ENCODE data around the gene WNK1. TPM values are rescaled to one million over a fixed set of nuclear protein-coding genes. Genes with fewer than 3 reads are reported as not detected.
A peak's percentile ranks its signal among the peaks of the same experiment; 100 is the strongest.
"Not testable (repeated sequence)": the region's sequence is repeated elsewhere in the genome, so short reads cannot be mapped to it uniquely, and the experiment has no call there.

Gene WNK1
- total RNA-seq, 2 donors from 2014 or later, result 110 to 145 TPM

- Mint-ChIP-seq H3K9me3 (no peaks in the 10 kb centered on the region), H3K27ac (peak overlapping the region; percentile 69 to 86), H3K36me3 (peaks cover 0 to 37% of the 10 kb centered on the region in 2 donors)
- no peak for ATAC-seq
- no peak for DNase-seq (ENCODE audit: low spot score in 2 of 2)
These were observed 168.3 kb downstream of the WNK1 start for GRCh38 chr12:920676-921075.

GRCh38 chr12:922285-922684 is 169.9 kb downstream of the WNK1 start:
- H3K36me3 Mint-ChIP-seq, result peaks cover 0 to 29% of the 10 kb centered on the region in 2 donors
- H3K27ac Mint-ChIP-seq, result no peak overlapping the region
- ATAC-seq (no peak), DNase-seq (ENCODE audit: low spot score in 2 of 2) (no peak)
- H3K9me3 Mint-ChIP-seq, result no peaks in the 10 kb centered on the region

GRCh38 chr12:926641-927040 is 174.3 kb downstream of the WNK1 start:
- H3K27ac Mint-ChIP-seq, result peak overlapping the region in 1 of 2 donors; percentile 16
- no peak for ATAC-seq
- no peak for DNase-seq (ENCODE audit: low spot score in 2 of 2)
- H3K36me3 Mint-ChIP-seq, result peaks cover 0 to 16% of the 10 kb centered on the region in 2 donors
- no peaks in the 10 kb centered on the region for H3K9me3 Mint-ChIP-seq

GRCh38 chr12:931060-931459 is 178.7 kb downstream of the WNK1 start:
- H3K9me3 Mint-ChIP-seq, result no peaks in the 10 kb centered on the region
- ATAC-seq (no peak), DNase-seq (ENCODE audit: low spot score in 2 of 2) (no peak)
- peak overlapping the region; percentile 6 to 56 for H3K27ac Mint-ChIP-seq
- peaks cover 0 to 16% of the 10 kb centered on the region in 2 donors for H3K36me3 Mint-ChIP-seq

GRCh38 chr12:931591-931990 is 179.2 kb downstream of the WNK1 start:
- DNase-seq (ENCODE audit: low spot score in 2 of 2) (no peak), ATAC-seq (no peak)
- Mint-ChIP-seq H3K27ac (peak overlapping the region; percentile 56 to 65), H3K9me3 (no peaks in the 10 kb centered on the region), H3K36me3 (peaks cover 0 to 12% of the 10 kb centered on the region in 2 donors)

GRCh38 chr12:935891-936290 is 183.5 kb downstream of the WNK1 start:
- H3K9me3 Mint-ChIP-seq; ATAC-seq; DNase-seq (ENCODE audit: low spot score in 2 of 2); H3K27ac Mint-ChIP-seq; H3K36me3 Mint-ChIP-seq: not testable (repeated sequence)

- Mint-ChIP-seq H3K36me3 (no peaks in the 10 kb centered on the region), H3K9me3 (no peaks in the 10 kb centered on the region), H3K27ac (no peak overlapping the region)
- ATAC-seq (no peak), DNase-seq (ENCODE audit: low spot score in 2 of 2) (no peak)
These were observed 184.3 kb downstream of the WNK1 start for GRCh38 chr12:936377-937345.

- no peaks in the 10 kb centered on the region for H3K9me3 Mint-ChIP-seq
- DNase-seq (ENCODE audit: low spot score in 2 of 2), result no peak
- H3K27ac Mint-ChIP-seq, result peak overlapping the region in 1 of 2 donors; percentile 77
- H3K36me3 Mint-ChIP-seq, result peaks cover 0 to 3% of the 10 kb centered on the region in 2 donors
- no peak for ATAC-seq
These were observed 186.4 kb downstream of the WNK1 start for GRCh38 chr12:938810-939209.

- Mint-ChIP-seq H3K27ac (peak overlapping the region in 1 of 2 donors; percentile 26), H3K36me3 (peaks cover 0 to 26% of the 10 kb centered on the region in 2 donors), H3K9me3 (no peaks in the 10 kb centered on the region)
- no peak for ATAC-seq
- DNase-seq (ENCODE audit: low spot score in 2 of 2), result no peak
These were observed 190.7 kb downstream of the WNK1 start for GRCh38 chr12:943051-943450.

- Mint-ChIP-seq H3K36me3 (peaks cover 5 to 36% of the 10 kb centered on the region in 2 donors), H3K27ac (peak overlapping the region; percentile 68 to 83), H3K9me3 (no peaks in the 10 kb centered on the region)
- ATAC-seq (no peak), DNase-seq (ENCODE audit: low spot score in 2 of 2) (no peak)
These were observed 191.8 kb downstream of the WNK1 start for GRCh38 chr12:944211-944610.

- Mint-ChIP-seq H3K9me3 (no peaks in the 10 kb centered on the region), H3K36me3 (peaks cover 9 to 38% of the 10 kb centered on the region in 2 donors), H3K27ac (peak overlapping the region in 1 of 2 donors; percentile 78)
- ATAC-seq (no peak), DNase-seq (ENCODE audit: low spot score in 2 of 2) (no peak)
These were observed 193.8 kb downstream of the WNK1 start for GRCh38 chr12:946212-946611.

- Mint-ChIP-seq H3K27ac (peak overlapping the region; percentile 31 to 78), H3K36me3 (peaks cover 9 to 38% of the 10 kb centered on the region in 2 donors), H3K9me3 (no peaks in the 10 kb centered on the region)
- ATAC-seq (peak; percentile 23 to 25), DNase-seq (ENCODE audit: low spot score in 2 of 2) (no peak)
These were observed 194.3 kb downstream of the WNK1 start for GRCh38 chr12:946631-947030.

- no peaks in the 10 kb centered on the region for H3K9me3 Mint-ChIP-seq
- DNase-seq (ENCODE audit: low spot score in 2 of 2) (no peak), ATAC-seq (no peak)
- H3K27ac Mint-ChIP-seq, result peak overlapping the region in 1 of 2 donors; percentile 92
- H3K36me3 Mint-ChIP-seq, result peaks cover 9 to 38% of the 10 kb centered on the region in 2 donors
These were observed 195.9 kb downstream of the WNK1 start for GRCh38 chr12:948238-948637.

GRCh38 chr12:949453-950191 is 197.2 kb downstream of the WNK1 start, which contains the start of gene RAD52:
RAD52 (minus strand) TSS chr12:949694; CDS start chr12:933058, 16,636 bp downstream.
- Mint-ChIP-seq H3K36me3 (peaks cover 9 to 27% of the 10 kb centered on the region in 2 donors), H3K27ac (peak within 1 kb of the TSS; percentile 92 to 95), H3K9me3 (no peaks in the 10 kb centered on the region)
- DNase-seq (ENCODE audit: low spot score in 2 of 2), result peak; percentile 93 to 99
- ATAC-seq, result peak; percentile 87 to 88

GRCh38 chr12:951176-951575 is 198.8 kb downstream of the WNK1 start:
- ATAC-seq, result no peak
- DNase-seq (ENCODE audit: low spot score in 2 of 2), result no peak
- Mint-ChIP-seq H3K27ac (peak overlapping the region in 1 of 2 donors; percentile 16), H3K9me3 (no peaks in the 10 kb centered on the region), H3K36me3 (peaks cover 9 to 24% of the 10 kb centered on the region in 2 donors)

GRCh38 chr12:953776-954175 is 201.4 kb downstream of the WNK1 start:
- H3K36me3 Mint-ChIP-seq, result peaks cover 6 to 8% of the 10 kb centered on the region in 2 donors

GRCh38 chr12:954741-955140 is 202.4 kb downstream of the WNK1 start:
- no peak for DNase-seq (ENCODE audit: low spot score in 2 of 2)
- ATAC-seq, result no peak
- no peaks in the 10 kb centered on the region for H3K9me3 Mint-ChIP-seq
- H3K36me3 Mint-ChIP-seq, result no peaks in the 10 kb centered on the region
- no peak overlapping the region for H3K27ac Mint-ChIP-seq

More at GRCh38 chr12:953776-954175, 201.4 kb downstream of the WNK1 start:
- no peak overlapping the region for H3K27ac Mint-ChIP-seq
- ATAC-seq (no peak), DNase-seq (ENCODE audit: low spot score in 2 of 2) (no peak)
- no peaks in the 10 kb centered on the region for H3K9me3 Mint-ChIP-seq
